Common myeloid progenitor, CD34-positive (primary cell): ENCODE measurements around the gene ARHGAP26.

ENCODE experiments used
- CTCF ChIA-PET: fragments of 350-600 bp; sonication (Branson Sonifier 250); formaldehyde crosslinking; loops from one replicate; lab custom pipeline; 2021; ENCODE audit warnings: antibody characterized with exemption; lab: Charles Lee
- POLR2A ChIA-PET: fragments of 350-600 bp; sonication (Branson Sonifier 250); formaldehyde crosslinking; loops from one replicate; lab custom pipeline; 2021; ENCODE audit warnings: antibody characterized with exemption; lab: Charles Lee
- DNase-seq, 3 donors: peaks; one replicate each; pipeline versions ENCODE4 v3.0.0 to v3.0.0-alpha.2; 2013
- H3K27ac ChIP-seq, 2 experiments: 1 replicate in 1 of 2; 2 replicates in 1 of 2; pipeline ENCODE4 v1.7.0; 2013; ENCODE audit warnings: inconsistent platforms in 2 of 2, low read length in 2 of 2, mild to moderate bottlenecking in 2 of 2, low read depth in 1 of 2, moderate library complexity in 1 of 2; ENCODE audit not compliant: severe bottlenecking in 2 of 2, insufficient read depth in 1 of 2, poor library complexity in 1 of 2
- H3K27me3 ChIP-seq, 5 experiments: replicated peaks in 2 of 5; 1 replicate in 3 of 5; 2 replicates in 2 of 5; pipeline versions ENCODE4 v1.6.1 to v1.7.0; 2013; ENCODE audit warnings: low read length in 4 of 5, mild to moderate bottlenecking in 2 of 5, moderate library complexity in 2 of 5, inconsistent platforms in 1 of 5; ENCODE audit not compliant: insufficient read depth in 5 of 5, control insufficient read depth in 4 of 5
- H3K36me3 ChIP-seq, 4 experiments: 1 replicate in 2 of 4; 2 replicates in 2 of 4; pipeline versions ENCODE4 v1.6.1 to v1.7.0; 2013; ENCODE audit warnings: low read length in 3 of 4, control low read depth in 1 of 4, mild to moderate bottlenecking in 1 of 4; ENCODE audit not compliant: control insufficient read depth in 4 of 4, insufficient read depth in 4 of 4
- H3K4me1 ChIP-seq, 4 experiments: 1 replicate in 3 of 4; 2 replicates in 1 of 4; pipeline versions ENCODE4 v1.6.1 to v1.7.1; 2013; ENCODE audit warnings: low read length in 3 of 4, mild to moderate bottlenecking in 3 of 4, control low read depth in 1 of 4, inconsistent platforms in 1 of 4, moderate library complexity in 1 of 4; ENCODE audit not compliant: control insufficient read depth in 4 of 4, insufficient read depth in 4 of 4; ENCODE audit errors: control extremely low read depth in 1 of 4
- H3K4me3 ChIP-seq, 7 experiments: 1 replicate in 4 of 7; 2 replicates in 3 of 7; pipeline versions ENCODE4 v1.5.1 to v1.7.0; 2013; ENCODE audit warnings: mild to moderate bottlenecking in 7 of 7, low read length in 6 of 7, moderate library complexity in 6 of 7, inconsistent platforms in 2 of 7, low read depth in 2 of 7, control low read depth in 1 of 7; ENCODE audit not compliant: insufficient read depth in 4 of 7, control insufficient read depth in 1 of 7; ENCODE audit errors: extremely low read depth in 1 of 7
- H3K9me3 ChIP-seq, 5 experiments: 1 replicate in 4 of 5; 2 replicates in 1 of 5; pipeline versions ENCODE4 v1.6.1 to v1.7.1; 2013; ENCODE audit warnings: low read length in 4 of 5, mild to moderate bottlenecking in 2 of 5, inconsistent platforms in 1 of 5, low read depth in 1 of 5, moderate library complexity in 1 of 5; ENCODE audit not compliant: control insufficient read depth in 4 of 5, insufficient read depth in 2 of 5; ENCODE audit errors: control extremely low read depth in 1 of 5
- WGBS: methylation state at CpG from one replicate; pipeline ENCODE4 v1.1.5; 2013; ENCODE audit not compliant: insufficient coverage; 5-methylcytosine and 5-hydroxymethylcytosine counted together

Gene ARHGAP26

DNA sequence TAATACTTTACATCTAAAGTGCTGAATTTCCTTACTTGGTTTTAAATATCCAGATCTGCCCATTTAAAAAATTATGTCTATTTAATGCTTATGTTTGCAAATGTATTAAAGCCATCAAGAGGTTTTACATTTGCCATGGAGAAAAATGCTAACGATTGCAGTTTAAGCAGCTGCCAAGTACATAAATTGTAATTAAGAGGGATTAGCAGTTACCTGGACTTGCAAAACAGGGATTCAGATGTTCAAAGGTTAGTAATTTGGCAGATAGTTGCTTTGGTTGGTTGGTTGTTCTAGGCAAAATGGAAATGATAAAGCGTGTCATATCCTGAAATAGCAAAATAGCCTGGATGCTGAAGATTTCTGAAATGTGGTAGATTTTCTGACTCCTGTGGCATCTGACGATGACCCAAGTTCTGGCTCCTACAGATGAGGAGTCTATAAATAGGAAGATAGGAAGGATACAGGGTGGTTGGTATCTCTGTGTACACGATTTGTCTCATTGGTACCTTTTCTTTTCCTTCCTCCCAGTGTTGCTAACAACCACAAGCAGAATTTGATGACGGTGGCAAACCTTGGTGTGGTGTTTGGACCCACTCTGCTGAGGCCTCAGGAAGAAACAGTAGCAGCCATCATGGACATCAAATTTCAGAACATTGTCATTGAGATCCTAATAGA lies 350.4 kb downstream of the ARHGAP26 start:
- Histone ChIP-seq H3K36me3 (peaks cover 0 to 6% (median 0%) of the 10 kb centered on the region in 4 experiments), H3K4me1 (peaks cover 9 to 53% (median 41%) of the 10 kb centered on the region in 4 experiments), H3K4me3 (no peak overlapping the region), H3K9me3 (peaks cover 0 to 1% (median 0%) of the 10 kb centered on the region in 5 experiments), H3K27me3 (no peaks in the 10 kb centered on the region), H3K27ac (no peak overlapping the region)
- WGBS, result 53% methylated on average over 4 of the region's 5 CpGs
- no peak for DNase-seq
- ChIA-PET POLR2A (no interaction called here), CTCF (interaction anchor here (0.6 to 1.7 kb wide), 2 partner anchors 10 to 13 kb away, joined by 3 to 7 read pairs; no protein-coding TSS in a partner anchor)

GRCh38 chr5:143121135-143121475 lies 350.9 kb downstream of the ARHGAP26 start:
- peaks cover 0 to 6% (median 0%) of the 10 kb centered on the region in 4 experiments for H3K36me3 ChIP-seq
- ChIA-PET CTCF (no interaction called here), POLR2A (no interaction called here)
- H3K4me3 ChIP-seq, result no peak overlapping the region
- peaks cover 0 to 1% (median 0%) of the 10 kb centered on the region in 5 experiments for H3K9me3 ChIP-seq
- 100% methylated on average over 2 of the region's 3 CpGs for WGBS
- peaks cover 9 to 58% (median 43%) of the 10 kb centered on the region in 4 experiments for H3K4me1 ChIP-seq
- H3K27me3 ChIP-seq, result no peaks in the 10 kb centered on the region
- H3K27ac ChIP-seq, result no peak overlapping the region
- DNase-seq, result no peak

DNA sequence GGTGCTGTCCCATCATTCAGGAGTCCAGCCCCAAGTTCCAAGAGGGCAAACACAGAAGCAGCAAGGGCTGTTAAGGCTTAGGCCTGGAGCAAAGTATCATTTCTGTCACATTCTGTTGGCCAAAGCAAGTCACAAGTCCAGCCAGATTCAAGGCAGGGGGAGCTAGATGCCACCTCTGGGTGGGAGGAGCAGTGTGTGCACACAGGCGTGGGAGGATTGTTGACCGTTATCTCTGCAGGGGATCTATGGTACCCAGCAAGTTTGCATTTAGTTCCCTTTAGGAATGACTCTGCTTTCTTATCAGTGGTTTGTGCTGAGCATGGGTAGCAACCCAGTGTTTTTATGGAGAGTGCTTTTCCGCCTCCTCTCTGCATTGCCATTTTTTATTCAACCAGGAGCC lies 354.4 kb downstream of the ARHGAP26 start:
- 0% methylated on average over 2 of the region's 3 CpGs for whole genome bisulfite sequencing
- ChIA-PET POLR2A (interaction anchor here (1.0 kb wide), 1 partner anchor 280 kb away, joined by 3 read pairs; no protein-coding TSS in a partner anchor), CTCF (interaction anchor here (1.7 to 2.4 kb wide), 2 partner anchors 9 to 13 kb away, joined by 5 to 10 read pairs; no protein-coding TSS in a partner anchor)
- Histone ChIP-seq H3K36me3 (peaks cover 0 to 6% (median 0%) of the 10 kb centered on the region in 4 experiments), H3K27me3 (no peaks in the 10 kb centered on the region), H3K4me1 (peaks cover 8 to 47% (median 34%) of the 10 kb centered on the region in 4 experiments), H3K4me3 (peak overlapping the region in 1 of 7 experiments; percentile 25), H3K27ac (peak overlapping the region; percentile 44 to 47), H3K9me3 (peaks cover 0 to 1% (median 0%) of the 10 kb centered on the region in 5 experiments)
- peak; percentile 59 to 88 (median 82) for DNase-seq

DNA sequence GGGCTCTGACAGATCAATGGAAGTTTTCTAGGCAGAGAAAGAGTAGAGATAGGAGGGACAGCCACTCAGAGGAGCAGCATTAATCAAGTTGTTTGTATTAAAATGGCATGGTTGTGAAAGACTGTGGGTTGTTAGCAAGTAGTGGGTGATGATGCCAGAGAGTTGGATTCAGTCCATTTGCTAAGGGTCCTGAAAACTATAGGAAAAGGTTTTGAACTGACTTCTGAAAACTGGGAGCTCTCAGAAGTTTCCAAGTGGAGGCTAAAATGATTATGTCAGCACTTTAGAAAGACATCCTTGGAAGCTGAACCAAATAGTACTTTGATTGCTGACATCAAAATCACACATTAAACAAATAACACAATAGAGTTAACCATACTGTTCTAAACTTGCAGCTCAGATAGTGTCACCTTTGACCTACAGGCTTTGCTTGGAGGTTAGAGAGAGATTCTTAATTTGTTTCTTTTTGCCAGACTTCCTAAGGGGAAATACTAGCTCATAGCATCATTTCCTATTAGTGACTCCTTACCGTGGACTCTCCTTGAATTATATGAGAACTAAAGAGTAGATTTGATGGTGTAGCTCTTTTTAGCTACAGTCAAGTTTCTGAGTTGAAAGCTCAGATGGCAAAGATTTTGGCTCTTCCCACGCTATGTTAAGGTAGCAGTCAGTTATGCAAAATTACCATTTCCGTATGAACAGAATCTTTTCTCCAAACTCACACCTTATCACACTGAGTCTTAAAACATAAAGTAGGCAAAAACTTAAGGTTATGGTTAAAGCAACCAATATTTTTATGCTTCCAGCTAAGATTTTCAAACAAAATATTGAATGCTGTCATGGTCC lies 356.2 kb downstream of the ARHGAP26 start:
- Histone ChIP-seq H3K36me3 (peaks cover 0 to 6% (median 0%) of the 10 kb centered on the region in 4 experiments), H3K9me3 (peaks cover 0 to 1% (median 0%) of the 10 kb centered on the region in 5 experiments), H3K27ac (no peak overlapping the region), H3K27me3 (no peaks in the 10 kb centered on the region), H3K4me1 (peaks cover 5 to 31% (median 28%) of the 10 kb centered on the region in 4 experiments), H3K4me3 (no peak overlapping the region)
- ChIA-PET CTCF (interaction anchor here (0.6 to 2.4 kb wide), 10 partner anchors 7 to 112 kb away, joined by 3 to 10 read pairs (median 3); no protein-coding TSS in a partner anchor), POLR2A (interaction anchor here (0.6 kb wide), 1 partner anchor 42 kb away, joined by 3 read pairs; no protein-coding TSS in a partner anchor)
- no peak for DNase-seq
- WGBS, result no CpG with 5 or more reads among the region's 3 CpGs

DNA sequence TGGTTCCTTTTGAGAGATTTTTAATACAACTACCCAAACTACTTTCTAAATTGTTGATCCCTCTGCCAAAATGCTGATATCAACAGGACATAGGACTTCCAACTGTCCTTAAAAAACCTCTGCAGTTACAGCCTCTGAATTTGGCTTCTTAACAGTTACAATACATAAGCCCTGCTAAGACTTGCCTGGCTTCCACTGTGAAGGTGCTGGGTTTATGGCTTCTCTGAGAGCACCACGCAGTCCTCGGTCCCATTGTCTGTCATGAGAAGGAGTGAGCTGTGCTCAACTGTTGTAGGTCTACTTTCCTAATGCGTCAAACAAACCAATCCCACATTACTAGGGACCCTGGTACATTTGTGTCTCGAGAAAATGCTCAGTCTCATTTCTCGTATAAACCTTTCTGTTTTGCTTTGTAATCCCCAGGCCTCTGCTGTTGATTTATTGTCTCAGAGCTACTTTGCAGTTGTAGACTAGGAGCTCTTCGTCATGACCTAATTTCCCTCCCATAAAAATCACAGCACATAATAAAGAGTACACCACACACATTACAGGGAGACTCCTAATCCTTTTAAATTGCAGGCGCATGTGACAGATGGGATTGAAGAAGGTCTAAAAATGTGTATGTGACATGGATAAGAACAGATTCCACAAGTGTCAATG lies 358.4 kb downstream of the ARHGAP26 start:
- no peaks in the 10 kb centered on the region for H3K27me3 ChIP-seq
- DNase-seq, result no peak
- no peak overlapping the region for H3K4me3 ChIP-seq
- H3K4me1 ChIP-seq, result peaks cover 5 to 31% (median 28%) of the 10 kb centered on the region in 4 experiments
- ChIA-PET CTCF (interaction anchor here (1.0 to 1.9 kb wide), 5 partner anchors 9 to 21 kb away, joined by 3 to 6 read pairs (median 3); no protein-coding TSS in a partner anchor), POLR2A (interaction anchor here (1.1 kb wide), 1 partner anchor 9 kb away, joined by 3 read pairs; no protein-coding TSS in a partner anchor)
- H3K27ac ChIP-seq, result no peak overlapping the region
- WGBS, result 96% methylated on average over 6 of the region's 7 CpGs
- no peaks in the 10 kb centered on the region for H3K36me3 ChIP-seq
- H3K9me3 ChIP-seq, result no peaks in the 10 kb centered on the region

- no peak overlapping the region for H3K4me3 ChIP-seq
- peaks cover 0 to 6% (median 1%) of the 10 kb centered on the region in 4 experiments for H3K36me3 ChIP-seq
- POLR2A ChIA-PET, result no interaction called here
- no peaks in the 10 kb centered on the region for H3K9me3 ChIP-seq
- no peaks in the 10 kb centered on the region for H3K27me3 ChIP-seq
- DNase-seq, result no peak
- H3K4me1 ChIP-seq, result peaks cover 5 to 28% (median 25%) of the 10 kb centered on the region in 4 experiments
- H3K27ac ChIP-seq, result no peak overlapping the region
- 100% methylated on average over 3 of the region's 3 CpGs for WGBS
- CTCF ChIA-PET, result interaction anchor here (0.6 to 1.9 kb wide), 3 partner anchors 10 to 384 kb away, joined by 3 to 6 read pairs (median 4); no protein-coding TSS in a partner anchor
Measured at GRCh38 chr5:143129203-143129602, 359.0 kb downstream of the ARHGAP26 start.
